Spleen (tissue), 13 donors: Measurements from ENCODE around the gene GGT7. TPM values are rescaled to one million over a fixed set of nuclear protein-coding genes. Genes with fewer than 3 reads are reported as not detected.
A peak's percentile ranks its signal among the peaks of the same experiment; 100 is the strongest.

Experiments
- DNase-seq: peaks from one replicate; pipeline ENCODE4 v3.0.0-alpha.2; 2020
- H3K27ac ChIP-seq, 8 donors: fragments of 200-600 bp; sonication (generic) in 7 of 8; 1 replicate in 4 of 8; 2 replicates in 4 of 8; pipeline versions ENCODE4 v1.5.0 to v1.8.0; 2016 to 2021; ENCODE audit warnings: inconsistent platforms in 4 of 8, mild to moderate bottlenecking in 4 of 8, moderate library complexity in 1 of 8
- H3K27me3 ChIP-seq, 7 donors: fragments of 200-600 bp; sonication (generic) in 6 of 7; replicated peaks in 1 of 7; 1 replicate in 4 of 7; 2 replicates in 3 of 7; pipeline versions ENCODE4 v1.5.0 to v1.8.0; 2016 to 2021; ENCODE audit warnings: inconsistent platforms in 3 of 7, mild to moderate bottlenecking in 1 of 7
- H3K36me3 ChIP-seq, 6 donors: fragments of 200-600 bp; sonication (generic) in 5 of 6; 1 replicate in 4 of 6; 2 replicates in 2 of 6; pipeline versions ENCODE4 v1.5.0 to v1.8.0; 2016 to 2021; ENCODE audit warnings: inconsistent platforms in 2 of 6
- H3K4me1 ChIP-seq, 6 donors: fragments of 200-600 bp; sonication (generic) in 5 of 6; 1 replicate in 3 of 6; 2 replicates in 3 of 6; pipeline versions ENCODE4 v1.5.0 to v1.8.0; 2016 to 2021; ENCODE audit warnings: inconsistent platforms in 3 of 6
- H3K4me3 ChIP-seq, 8 donors: fragments of 200-600 bp; sonication (generic) in 7 of 8; 1 replicate in 4 of 8; 2 replicates in 4 of 8; pipeline versions ENCODE4 v1.5.0 to v1.8.0; 2016 to 2021; ENCODE audit warnings: inconsistent platforms in 4 of 8, mild to moderate bottlenecking in 4 of 8, moderate library complexity in 2 of 8
- H3K9me3 ChIP-seq, 8 donors: fragments of 200-600 bp; sonication (generic) in 7 of 8; 1 replicate in 4 of 8; 2 replicates in 4 of 8; pipeline versions ENCODE4 v1.5.0 to v1.8.0; 2016 to 2021; ENCODE audit warnings: inconsistent platforms in 4 of 8
- CTCF ChIP-seq, 11 experiments: fragments of 200-600 bp in 7 of 11; fragments of 450-650 bp in 4 of 11; sonication (generic) in 4 of 11; IDR thresholded peaks in 8 of 11; conservative IDR thresholded peaks in 3 of 11; 1 replicate in 7 of 11; 2 replicates in 4 of 11; pipeline versions ENCODE4 v1.4.0 to v1.8.0; 2016 to 2021; ENCODE audit warnings: antibody characterized with exemption in 11 of 11, inconsistent platforms in 4 of 11, mild to moderate bottlenecking in 1 of 11
- POLR2A ChIP-seq, 3 donors: fragments of 450-650 bp; IDR thresholded peaks; one replicate each; pipeline ENCODE4 v1.5.1; 2017; ENCODE audit warnings: antibody characterized with exemption in 3 of 3, mild to moderate bottlenecking in 1 of 3
- POLR2AphosphoS5 ChIP-seq, 3 donors: sonication (generic); formaldehyde crosslinking; IDR thresholded peaks; one replicate each; pipeline ENCODE4 v1.5.1; 2017; ENCODE audit warnings: antibody characterized with exemption in 3 of 3
- WGBS, 5 donors: extraction: QIAGEN DNeasy Blood & Tissue Kit in 3 of 5; methylation state at CpG; one replicate each; pipeline versions ENCODE4 v1.1.5 to v1.1.7; 2013 to 2018; 5-methylcytosine and 5-hydroxymethylcytosine counted together
- intact Hi-C: fragments of 100-400 bp; cut with DNase I; formaldehyde crosslinking; loops from one replicate; pipeline ENCODE4 v1.15.0; 2023; ENCODE audit warnings: low total_unique reads
- long read RNA-seq, 2 donors: transcript quantifications; one replicate each; lab custom pipeline, GENCODE V29; 2026
- polyA plus RNA-seq, 3 donors: library from polyadenylated mRNA; stranded (reverse); fragments of 200-250 nt; gene quantifications; one replicate each; pipeline ENCODE4 v1.2.1, GENCODE V29; 2013
- total RNA-seq, 7 donors: library from RNA; depleted of rRNA in 3 of 7; stranded (reverse); fragments of >200 nt in 3 of 7; fragmentation: NEBNext Ultra II Directional in 4 of 7; extraction: Animal tissue kit (Norgen Biotek cat#: 25700) in 4 of 7; gene quantifications; one replicate each; pipeline versions ENCODE4 v1.1.0 to v1.2.1, GENCODE V29; 2016 to 2021
- donor health status: healthy with polysubstance abuse.
- donor health status: DM: no; HTN: no; CAD: no; lungs with moderate emphysema.
- donor health status: DM: no; HTN: no; CAD: no.
- donor health status: Bipolar disorder and iron deficiency.
- donor health status: healthy.
- donor health status: DM: no; HTN: no; CAD: no.
- donor health status: DM: yes; HTN: yes; CAD: no.

GGT7 gene
- total RNA-seq (10 to 100 TPM in 6 of 7 donors, 1 to 10 TPM in 1; 9.7 to 22.1 (median 13.0) TPM), polyA plus RNA-seq (10 to 100 TPM in 1 of 3 donors, 1 to 10 TPM in 2; 4.3 to 11.4 (median 5.7) TPM)
- long read RNA-seq, donor 1, partial matches to known transcripts, result 0 of 2 reads
- long read RNA-seq, donor 1, other reads (novel, unspliced or antisense), result 0 of 2 reads
- long read RNA-seq, donor 2, partial matches to known transcripts, result 0 of 3 reads
- long read RNA-seq, donor 2, other reads (novel, unspliced or antisense), result 0 of 3 reads

- 1 to 4% (median 2%) methylated on average over 16 to 52 of the region's 52 CpGs for WGBS, 5 donors
- Histone ChIP-seq H3K27ac (peak within 1 kb of the TSS in 7 of 8 donors; percentile 38 to 80 (median 62)), H3K36me3 (no peaks in the 10 kb centered on the region), H3K4me1 (peaks cover 19 to 65% (median 53%) of the 10 kb centered on the region in 6 donors), H3K9me3 (no peaks in the 10 kb centered on the region), H3K4me3 (peak within 1 kb of the TSS; percentile 45 to 73 (median 54)), H3K27me3 (no peaks in the 10 kb centered on the region)
- DNase-seq, result peak; percentile 96
- intact Hi-C loops, result loop anchor here (5.0 kb wide), 1 partner anchor 85 kb away; the partner anchor contains the start of genes GSS and MYH7B
- TF ChIP-seq POLR2A (IDR thresholded peaks at IDR 0.05) (no peak), CTCF (IDR thresholded peaks at IDR 0.05 in 8 of 11, conservative IDR thresholded peaks at IDR 0.05 in 3 of 11) (peak; percentile 40 to 95 (median 82)), POLR2AphosphoS5 (IDR thresholded peaks at IDR 0.05) (peak; percentile 83 to 92 (median 86))
These were observed at the start of gene GGT7 for GRCh38 chr20:34872622-34873224. TSS of gene GGT7 (minus strand) at chr20:34872856. CDS start at chr20:34872815, 41 bp downstream.

GRCh38 chr20:34921436-34921835 lies 48.8 kb upstream of the GGT7 start:
- TF ChIP-seq CTCF (IDR thresholded peaks at IDR 0.05 in 8 of 11, conservative IDR thresholded peaks at IDR 0.05 in 3 of 11) (no peak), POLR2AphosphoS5 (IDR thresholded peaks at IDR 0.05) (no peak)
- DNase-seq, result no peak
- 55 to 90% (median 78%) methylated on average over 3 of the region's 3 CpGs for WGBS, 5 donors
- Histone ChIP-seq H3K27ac (no peak overlapping the region), H3K36me3 (peaks cover 0 to 74% (median 23%) of the 10 kb centered on the region in 6 donors), H3K9me3 (no peaks in the 10 kb centered on the region), H3K27me3 (no peaks in the 10 kb centered on the region), H3K4me1 (peaks cover 0 to 15% (median 0%) of the 10 kb centered on the region in 6 donors), H3K4me3 (no peak overlapping the region)
- intact Hi-C loops, result no loop called here

GRCh38 chr20:34920055-34920454 lies 47.4 kb upstream of the GGT7 start:
- Histone ChIP-seq H3K4me1 (peaks cover 0 to 22% (median 2%) of the 10 kb centered on the region in 6 donors), H3K4me3 (no peak overlapping the region), H3K27ac (no peak overlapping the region), H3K9me3 (no peaks in the 10 kb centered on the region), H3K36me3 (peaks cover 0 to 60% (median 12%) of the 10 kb centered on the region in 6 donors), H3K27me3 (no peaks in the 10 kb centered on the region)
- intact Hi-C loops, result no loop called here
- DNase-seq, result no peak
- TF ChIP-seq POLR2AphosphoS5 (IDR thresholded peaks at IDR 0.05) (no peak), CTCF (IDR thresholded peaks at IDR 0.05 in 8 of 11, conservative IDR thresholded peaks at IDR 0.05 in 3 of 11) (no peak), POLR2A (IDR thresholded peaks at IDR 0.05) (no peak)

- peaks cover 0 to 42% (median 7%) of the 10 kb centered on the region in 6 donors for H3K36me3 ChIP-seq
- H3K4me1 ChIP-seq, result peaks cover 0 to 22% (median 2%) of the 10 kb centered on the region in 6 donors
- no peak overlapping the region for H3K27ac ChIP-seq
- no peak for TF ChIP-seq POLR2AphosphoS5 (IDR thresholded peaks at IDR 0.05)
- TF ChIP-seq POLR2A (IDR thresholded peaks at IDR 0.05), result no peak
- no peak for TF ChIP-seq CTCF (IDR thresholded peaks at IDR 0.05 in 8 of 11, conservative IDR thresholded peaks at IDR 0.05 in 3 of 11)
- WGBS, 5 donors, result 56 to 82% (median 73%) methylated on average over 2 of the region's 2 CpGs
- no peak for DNase-seq
- H3K27me3 ChIP-seq, result no peaks in the 10 kb centered on the region
- intact Hi-C loops, result no loop called here
- H3K4me3 ChIP-seq, result no peak overlapping the region
- no peaks in the 10 kb centered on the region for H3K9me3 ChIP-seq
These were observed 44.2 kb upstream of the GGT7 start for GRCh38 chr20:34916774-34917354.
